PC-9 (cell line): Measurements from ENCODE around the gene CENPV. TPM values are rescaled to one million over a fixed set of nuclear protein-coding genes. Genes with fewer than 3 reads are reported as not detected.

Source experiments
- BruUV-seq: library from RNA; stranded (reverse); fragments of 400-500 nt; replicated peaks from 2 replicates; lab custom pipeline; 2021; lab: Mats Ljungman, UMichigan
- CTCF ChIA-PET: fragments of 300-600 bp; sonication (Branson Sonifier 250); formaldehyde crosslinking; loops from one replicate; lab custom pipeline; 2022; ENCODE audit warnings: antibody characterized with exemption; lab: Charles Lee
- POLR2A ChIA-PET: fragments of 300-600 bp; sonication (Branson Sonifier 250); formaldehyde crosslinking; loops from one replicate; lab custom pipeline; 2022; ENCODE audit warnings: antibody characterized with exemption; ENCODE audit not compliant: unreplicated experiment; lab: Charles Lee
- DNase-seq, 2 experiments: peaks; one replicate each; pipeline versions ENCODE4 v3.0.0 to v3.0.0-alpha.2; 2015 to 2022; ENCODE audit warnings: mixed read lengths in 1 of 2
- H2AFZ ChIP-seq: fragments of 200-600 bp; sonication (generic); 2 replicates; pipeline ENCODE4 v1.8.1; 2017; ENCODE audit warnings: antibody characterized with exemption
- H3F3A ChIP-seq: fragments of 200-600 bp; sonication (generic); 2 replicates; pipeline ENCODE4 v1.8.1; 2017; ENCODE audit warnings: antibody characterized with exemption, mild to moderate bottlenecking, low read depth; ENCODE audit not compliant: insufficient read depth
- H3K27ac ChIP-seq: fragments of 200-600 bp; sonication (generic); 2 replicates; pipeline ENCODE4 v1.6.1; 2016; ENCODE audit warnings: mixed run types
- H3K27me3 ChIP-seq: fragments of 200-600 bp; sonication (generic); 2 replicates; pipeline ENCODE4 v1.6.1; 2016; ENCODE audit warnings: low read depth, mixed run types; ENCODE audit not compliant: insufficient read depth
- H3K36me3 ChIP-seq: fragments of 200-600 bp; sonication (generic); 2 replicates; pipeline ENCODE4 v1.6.1; 2016; ENCODE audit warnings: low read depth, mixed run types
- H3K4me1 ChIP-seq: fragments of 200-600 bp; sonication (generic); replicated peaks from 2 replicates; pipeline ENCODE4 v1.6.1; 2016; ENCODE audit warnings: mixed run types; ENCODE audit not compliant: insufficient read depth
- H3K4me2 ChIP-seq: fragments of 200-600 bp; sonication (generic); 2 replicates; pipeline ENCODE4 v1.6.1; 2017; ENCODE audit warnings: mixed run types
- H3K4me3 ChIP-seq: fragments of 200-600 bp; sonication (generic); 2 replicates; pipeline ENCODE4 v1.6.1; 2016; ENCODE audit warnings: mixed run types
- H3K79me2 ChIP-seq: fragments of 200-600 bp; sonication (generic); 2 replicates; pipeline ENCODE4 v1.6.1; 2017; ENCODE audit warnings: low read depth, mixed run types
- H3K9me2 ChIP-seq: fragments of 200-600 bp; sonication (generic); 2 replicates; pipeline ENCODE4 v1.8.1; 2017; ENCODE audit warnings: mild to moderate bottlenecking; ENCODE audit not compliant: insufficient read depth
- H3K9me3 ChIP-seq: fragments of 200-600 bp; sonication (generic); 2 replicates; pipeline ENCODE4 v1.8.1; 2016; ENCODE audit warnings: low read depth; ENCODE audit not compliant: insufficient read depth
- H4K20me1 ChIP-seq: fragments of 200-600 bp; sonication (generic); 2 replicates; pipeline ENCODE4 v1.8.1; 2017; ENCODE audit not compliant: insufficient read depth
- CTCF ChIP-seq: fragments of 200-600 bp; sonication (generic); conservative IDR thresholded peaks from 2 replicates; pipeline ENCODE4 v1.6.1; 2017; ENCODE audit warnings: mixed run types, antibody characterized with exemption, mild to moderate bottlenecking, moderate library complexity
- EZH2 ChIP-seq: fragments of 200-600 bp; sonication (generic); IDR thresholded peaks from 2 replicates; pipeline ENCODE4 v1.8.0; 2017; ENCODE audit warnings: antibody characterized with exemption, low read depth
- intact Hi-C: fragments of 100-400 bp; cut with micrococcal nuclease; formaldehyde crosslinking; loops from one replicate; pipeline ENCODE4 v1.10.0; 2022; ENCODE audit not compliant: unreplicated experiment
- total RNA-seq: library from RNA; stranded (reverse); gene quantifications from 2 replicates; pipeline ENCODE4 v1.2.3, GENCODE V29; 2021

Gene CENPV
- total RNA-seq, 1 experiment from 2014 or later, result 12.6 TPM

DNA sequence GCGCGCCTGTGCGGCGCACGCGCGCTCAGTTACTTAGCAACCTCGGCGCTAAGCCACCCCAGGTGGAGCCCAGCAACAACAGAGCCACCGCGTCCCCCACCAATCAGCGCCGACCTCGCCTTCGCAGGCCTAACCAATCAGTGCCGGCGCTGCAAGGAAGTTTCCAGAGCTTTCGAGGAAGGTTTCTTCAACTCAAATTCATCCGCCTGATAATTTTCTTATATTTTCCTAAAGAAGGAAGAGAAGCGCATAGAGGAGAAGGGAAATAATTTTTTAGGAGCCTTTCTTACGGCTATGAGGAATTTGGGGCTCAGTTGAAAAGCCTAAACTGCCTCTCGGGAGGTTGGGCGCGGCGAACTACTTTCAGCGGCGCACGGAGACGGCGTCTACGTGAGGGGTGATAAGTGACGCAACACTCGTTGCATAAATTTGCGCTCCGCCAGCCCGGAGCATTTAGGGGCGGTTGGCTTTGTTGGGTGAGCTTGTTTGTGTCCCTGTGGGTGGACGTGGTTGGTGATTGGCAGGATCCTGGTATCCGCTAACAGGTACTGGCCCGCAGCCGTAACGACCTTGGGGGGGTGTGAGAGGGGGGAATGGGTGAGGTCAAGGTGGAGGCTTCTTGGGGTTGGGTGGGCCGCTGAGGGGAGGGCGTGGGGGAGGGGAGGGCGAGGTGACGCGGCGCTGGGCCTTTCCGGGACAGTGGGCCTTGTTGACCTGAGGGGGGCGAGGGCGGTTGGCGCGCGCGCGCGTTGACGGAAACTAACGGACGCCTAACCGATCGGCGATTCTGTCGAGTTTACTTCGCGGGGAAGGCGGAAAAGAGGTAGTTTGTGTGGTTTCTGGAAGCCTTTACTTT is 27.6 kb upstream of the CENPV start, which contains the start of gene UBB:
Gene UBB (plus strand): TSS at position 452 of the 856 bp plus-strand sequence. CDS start 817 bp downstream, outside the sequence.
- peak within 1 kb of the TSS; percentile 87 for H3K4me2 ChIP-seq

GRCh38 chr17:16379654-16380053 is 26.4 kb upstream of the CENPV start:
- intact Hi-C loops, result loop anchor here (2.0 kb wide), 1 partner anchor 163 kb away; the partner anchor contains the start of gene PIGL
- Histone ChIP-seq H3K79me2 (peaks cover 30% of the 10 kb centered on the region), H3K9me2 (no peaks in the 10 kb centered on the region), H3K4me1 (peaks cover 31% of the 10 kb centered on the region), H4K20me1 (peaks cover 13% of the 10 kb centered on the region; the same call in 1 of the 2 replicates), H3K9me3 (no peaks in the 10 kb centered on the region), H2AFZ (no peak overlapping the region), H3K27me3 (no peaks in the 10 kb centered on the region), H3K36me3 (peaks cover 7% of the 10 kb centered on the region; the same call in 1 of the 2 replicates), H3K4me3 (no peak overlapping the region), H3K27ac (no peak overlapping the region), H3F3A (peaks cover 25% of the 10 kb centered on the region; the same call in 1 of the 2 replicates), H3K4me2 (peak overlapping the region; percentile 64; the same call in 1 of the 2 replicates)
- DNase-seq, result no peak
- BruUV-seq, result no TSS peak
- no peak for TF ChIP-seq CTCF
- no peak for TF ChIP-seq EZH2
- POLR2A ChIA-PET, result no interaction called here
- CTCF ChIA-PET, result interaction anchor here (2.0 kb wide), 1 partner anchor 59 kb away, joined by 7 read pairs; no protein-coding TSS in a partner anchor

More for the DNA sequence above, 27.6 kb upstream of the CENPV start, which contains the start of gene UBB:
- Histone ChIP-seq H3K27ac (peak within 1 kb of the TSS; percentile 87), H3F3A (peaks cover 35% of the 10 kb centered on the region; the same call in 1 of the 2 replicates), H3K9me3 (no peaks in the 10 kb centered on the region), H3K36me3 (peaks cover 7% of the 10 kb centered on the region; the same call in 1 of the 2 replicates), H3K79me2 (peaks cover 30% of the 10 kb centered on the region), H3K4me1 (peaks cover 31% of the 10 kb centered on the region), H2AFZ (peak within 1 kb of the TSS; percentile 79), H3K4me3 (peak within 1 kb of the TSS; percentile 97), H4K20me1 (peaks cover 13% of the 10 kb centered on the region; the same call in 1 of the 2 replicates), H3K9me2 (no peaks in the 10 kb centered on the region), H3K27me3 (no peaks in the 10 kb centered on the region)
- ChIA-PET POLR2A (interaction anchor here (0.6 to 1.0 kb wide), 15 partner anchors 12 to 1202 kb away, joined by 3 to 17 read pairs (median 4); no protein-coding TSS in a partner anchor), CTCF (interaction anchor here (0.6 to 1.1 kb wide), 3 partner anchors 58 to 417 kb away, joined by 4 to 7 read pairs (median 6); no protein-coding TSS in a partner anchor)
- TF ChIP-seq EZH2 (no peak), CTCF (no peak)
- DNase-seq, result peak; percentile 90 to 97
- intact Hi-C loops, result loop anchor here (1.0 to 2.0 kb wide), 4 partner anchors 57 to 164 kb away; partner anchors contain the start of gene PIGL
- no TSS peak for BruUV-seq
